HuH-7.5 (cell line): ENCODE results near the gene TOMM5.

Source experiments
- DNase-seq: peaks from one replicate; pipeline ENCODE4 v3.0.0; 2011; ENCODE audit warnings: low spot score

TOMM5 gene

DNA sequence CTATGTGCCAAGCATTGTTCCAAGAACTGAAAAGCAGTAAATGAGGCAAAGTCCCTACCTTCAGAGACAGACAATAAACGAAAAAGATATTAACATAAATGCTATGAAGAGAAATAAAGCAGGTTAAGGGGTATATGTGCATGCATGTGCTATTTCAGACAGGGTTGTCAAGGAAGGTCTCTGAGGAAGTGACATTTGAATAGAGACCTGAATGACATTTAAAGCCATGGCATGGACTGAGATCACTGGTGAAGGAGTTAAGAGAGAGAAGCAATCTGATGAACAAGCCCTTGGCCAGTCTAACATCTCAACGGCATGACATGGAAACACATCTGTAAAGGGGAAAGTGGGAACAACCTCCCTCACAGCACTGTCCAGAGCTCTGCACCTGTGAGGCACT is 30.7 kb downstream of the TOMM5 start:
- no peak for DNase-seq

- DNase-seq, result no peak
Measured at GRCh38 chr9:37559855-37560592, 32.4 kb downstream of the TOMM5 start.

- DNase-seq, result no peak
Measured at GRCh38 chr9:37559125-37559524, 33.3 kb downstream of the TOMM5 start.

DNA sequence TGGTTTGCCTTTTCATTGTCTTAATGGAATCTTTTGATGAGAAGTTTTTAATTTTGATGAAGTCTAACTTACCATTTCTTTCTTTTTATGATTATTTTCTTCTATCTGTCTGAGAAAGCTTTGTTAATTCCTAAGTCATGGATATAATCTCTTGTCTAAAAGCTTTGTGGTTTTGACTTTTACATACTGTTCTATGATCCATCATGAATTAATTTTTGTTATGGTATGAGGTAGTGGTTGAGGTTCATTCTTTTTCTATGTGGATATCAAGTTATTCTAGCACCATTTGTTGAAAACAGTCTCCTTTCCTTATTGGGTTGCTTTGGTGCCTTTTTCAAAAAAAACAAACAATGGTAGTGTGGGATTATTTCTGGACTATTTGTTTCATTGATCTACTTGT is 36.6 kb downstream of the TOMM5 start:
- no peak for DNase-seq

DNA sequence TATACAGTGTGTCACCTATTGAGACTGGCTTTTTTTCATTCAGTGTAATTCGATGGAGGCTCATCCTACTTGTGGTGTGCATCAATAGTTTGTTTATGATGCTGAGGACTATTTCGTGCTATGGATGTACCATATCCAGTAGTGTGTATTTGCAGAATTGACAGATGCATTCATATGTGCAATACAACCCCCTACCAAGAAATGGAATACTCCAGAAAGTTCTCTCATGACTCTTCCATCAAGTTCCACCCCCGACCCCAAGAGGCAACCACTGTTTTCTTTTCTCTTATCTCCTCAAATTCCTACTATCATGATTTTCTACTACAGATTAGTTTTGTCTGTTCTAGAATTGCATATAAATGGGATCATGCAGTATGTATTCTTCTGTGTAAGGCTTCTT is 38.1 kb downstream of the TOMM5 start:
- DNase-seq, result no peak

- DNase-seq, result no peak
Measured at GRCh38 chr9:37551888-37552287, 40.5 kb downstream of the TOMM5 start.

DNA sequence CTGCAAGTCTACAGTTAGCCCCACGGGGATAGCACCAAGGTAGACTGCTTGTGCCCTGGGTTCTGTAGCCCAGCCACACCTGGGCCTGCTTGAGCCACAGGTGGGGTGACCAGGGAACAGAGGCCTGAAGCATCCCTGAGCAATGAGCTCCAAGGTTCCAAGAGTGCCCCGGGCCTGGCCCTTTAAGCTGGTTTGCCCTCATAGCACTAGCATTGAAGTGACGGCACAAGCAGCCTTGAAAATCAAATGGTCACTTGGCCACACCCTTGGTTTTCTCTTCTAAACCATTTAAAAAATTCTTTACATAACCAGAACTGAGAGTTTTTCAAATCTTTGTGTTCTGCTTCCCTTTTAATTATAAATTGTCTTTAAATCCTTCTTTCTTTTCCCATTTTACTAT is 40.9 kb downstream of the TOMM5 start:
- DNase-seq, result no peak

DNA sequence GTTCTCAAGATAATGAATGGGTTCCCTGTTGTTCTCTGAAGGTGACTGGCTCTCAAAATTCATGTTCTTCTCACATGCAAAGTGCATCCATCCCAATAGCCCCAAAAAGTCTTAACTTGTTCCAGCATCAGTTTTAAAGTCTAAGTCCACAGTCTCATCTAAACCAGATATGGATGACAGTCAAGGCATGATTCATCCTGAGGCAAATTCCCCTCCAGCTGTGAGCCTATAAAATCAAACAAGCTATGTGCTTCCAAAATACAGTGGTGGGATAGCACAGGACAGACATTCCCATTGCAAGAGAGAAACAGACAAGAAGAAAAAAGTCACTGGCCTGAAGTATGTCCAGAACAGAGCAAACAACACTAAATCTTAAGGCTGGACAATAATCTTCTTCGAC is 41.6 kb downstream of the TOMM5 start:
- no peak for DNase-seq

DNA sequence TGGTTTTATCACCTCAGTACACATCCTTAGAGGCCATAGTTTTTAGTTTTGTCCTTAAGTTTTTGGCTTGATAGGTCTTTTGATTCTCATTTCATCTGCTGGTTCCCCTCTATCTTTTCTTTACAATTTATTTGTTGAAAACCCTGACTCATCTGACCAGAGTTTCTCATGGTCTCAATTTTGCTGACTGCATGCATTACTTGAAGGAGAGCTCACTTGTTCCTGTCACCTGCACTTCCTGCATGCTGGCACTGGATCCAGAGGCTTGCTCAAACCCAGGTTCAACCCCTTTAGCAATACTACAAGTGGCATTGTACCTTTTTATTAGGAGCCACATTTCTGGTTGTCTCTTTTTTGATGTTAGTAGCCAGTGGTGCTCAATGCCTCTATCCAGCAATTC is 42.9 kb downstream of the TOMM5 start:
- DNase-seq, result no peak

GRCh38 chr9:37547328-37547878 is 45.0 kb downstream of the TOMM5 start:
- DNase-seq, result no peak

DNA sequence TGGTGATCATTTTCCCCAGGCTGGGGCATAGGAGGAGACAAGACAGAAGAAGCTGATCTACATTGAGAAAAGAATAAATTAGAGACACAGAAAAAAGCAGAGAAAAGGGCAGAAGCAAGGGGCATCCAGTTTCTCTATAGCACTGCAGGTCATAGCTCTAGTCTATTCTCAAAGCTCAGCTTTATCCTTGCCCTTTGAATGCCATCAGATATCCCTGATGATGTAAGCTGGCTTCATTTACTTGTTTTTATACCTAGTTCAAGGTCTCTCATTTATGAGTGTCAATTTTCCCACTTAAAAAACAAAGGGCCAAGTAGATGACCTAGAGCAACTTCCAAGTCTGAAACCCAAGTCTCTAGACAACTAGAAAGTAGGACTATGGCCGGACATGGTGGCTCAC is 48.9 kb downstream of the TOMM5 start:
- DNase-seq, result no peak

DNA sequence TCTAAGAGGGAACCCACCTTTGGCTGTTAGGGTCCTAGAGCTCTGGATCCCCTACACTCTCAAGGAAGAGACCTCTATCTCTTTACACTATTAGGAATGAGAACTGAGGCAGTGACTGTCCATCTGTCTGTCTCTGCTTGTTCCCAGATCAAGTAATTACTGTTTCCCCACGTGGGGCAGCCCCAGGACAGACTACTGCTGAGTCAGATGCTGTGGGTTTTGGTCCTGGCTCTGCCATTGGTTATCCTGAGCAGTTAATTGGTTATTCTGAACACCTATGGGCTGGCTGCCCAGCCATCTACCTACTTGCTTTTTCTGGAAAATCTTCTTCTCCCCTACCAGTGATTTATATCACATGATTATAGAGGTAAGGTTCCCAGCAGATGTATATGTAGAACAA is 49.5 kb downstream of the TOMM5 start:
- no peak for DNase-seq

DNA sequence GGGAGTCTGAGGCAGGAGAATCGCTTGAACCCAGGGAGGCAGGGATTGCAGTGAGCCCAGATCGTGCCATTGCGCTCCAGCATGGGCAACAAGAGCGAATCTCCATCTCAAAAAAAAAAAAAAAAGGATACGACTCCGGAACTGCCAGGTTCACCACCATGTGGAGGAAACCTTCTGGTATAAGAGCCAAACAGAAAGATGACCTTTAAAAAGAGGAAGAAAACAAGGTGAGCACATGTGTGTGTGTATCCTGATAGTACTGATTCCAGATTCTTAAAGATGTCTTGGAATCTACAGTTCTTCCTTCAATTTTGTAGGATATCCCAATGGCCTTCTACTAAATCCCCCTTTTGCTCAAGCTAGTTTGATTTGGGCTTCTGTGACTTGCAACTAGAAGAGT is 49.9 kb downstream of the TOMM5 start:
- no peak for DNase-seq

DNA sequence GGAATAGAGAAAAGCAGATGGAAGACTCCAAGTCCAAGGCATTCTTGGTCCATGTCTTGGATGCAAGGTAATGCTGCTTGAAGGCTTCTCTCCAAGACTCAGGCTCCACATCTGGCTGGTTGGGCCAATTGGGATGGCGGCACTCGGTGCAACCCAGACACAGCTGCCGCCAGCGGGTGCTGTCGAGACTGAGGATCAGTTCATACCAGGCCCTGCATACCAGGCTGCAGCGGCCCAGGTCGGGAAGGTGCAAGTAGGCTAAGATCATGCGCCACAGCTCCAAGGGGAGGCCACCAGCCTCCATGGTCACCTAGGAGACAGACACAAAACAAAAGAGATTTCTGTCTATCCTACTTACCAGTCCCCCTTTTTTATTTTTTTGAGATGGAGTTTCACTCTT is 50.9 kb downstream of the TOMM5 start:
- no peak for DNase-seq

DNA sequence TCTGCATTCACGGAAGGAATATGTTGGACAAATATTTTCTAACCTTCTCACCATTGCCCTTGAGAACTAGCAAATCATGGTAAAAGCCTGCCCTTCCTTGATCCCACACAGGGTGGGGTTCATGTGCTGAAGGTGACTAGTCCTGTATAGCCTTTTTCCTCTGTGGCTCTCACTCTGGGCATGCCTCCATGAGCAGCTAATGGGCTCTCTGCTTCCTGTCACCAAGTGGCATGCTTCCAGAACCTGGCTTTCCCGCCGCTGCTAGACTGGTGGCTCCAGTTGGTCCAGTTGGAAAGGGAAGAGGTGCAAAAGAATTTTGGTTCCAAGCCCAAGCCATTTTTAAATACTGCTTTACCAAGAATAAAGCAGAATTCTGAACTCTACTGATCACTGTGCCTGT is 51.8 kb downstream of the TOMM5 start:
- DNase-seq, result no peak

GRCh38 chr9:37539634-37540033 is 52.8 kb downstream of the TOMM5 start:
- no peak for DNase-seq
